Progenitor cell of endocrine pancreas (in vitro differentiated cells): ENCODE results near the gene ICAM1. TPM values are rescaled to one million over a fixed set of nuclear protein-coding genes. Genes with fewer than 3 reads are reported as not detected.

Experiments used
- DNase-seq: peaks from one replicate; pipeline ENCODE4 v3.0.0; 2021; ENCODE audit warnings: low spot score; ENCODE audit not compliant: unreplicated experiment
- H3K27ac Mint-ChIP-seq: 2 replicates; pipeline ENCODE4 v1.8.0; 2021; ENCODE audit warnings: mild to moderate bottlenecking, moderate library complexity, mixed read lengths
- H3K27me3 Mint-ChIP-seq: 2 replicates; pipeline ENCODE4 v1.8.0; 2021; ENCODE audit warnings: mixed read lengths
- H3K36me3 Mint-ChIP-seq: 2 replicates; pipeline ENCODE4 v1.8.0; 2022; ENCODE audit warnings: mixed read lengths; ENCODE audit not compliant: insufficient read depth
- H3K4me1 Mint-ChIP-seq: 2 replicates; pipeline ENCODE4 v1.8.0; 2021; ENCODE audit warnings: low read depth, mixed read lengths
- H3K4me3 Mint-ChIP-seq: 2 replicates; pipeline ENCODE4 v1.8.0; 2021; ENCODE audit warnings: low read depth, mild to moderate bottlenecking, moderate library complexity, mixed read lengths
- H3K9me3 Mint-ChIP-seq: 2 replicates; pipeline ENCODE4 v1.8.0; 2021; ENCODE audit warnings: low read depth, mixed read lengths
- CTCF ChIP-seq: fragments of 200-600 bp; sonication (generic); IDR thresholded peaks from one replicate; pipeline ENCODE4 v1.5.0; 2021; ENCODE audit warnings: antibody characterized with exemption, mild to moderate bottlenecking; ENCODE audit not compliant: unreplicated experiment
- total RNA-seq: library from RNA; stranded (reverse); gene quantifications from 2 replicates; pipeline ENCODE4 v1.2.1, GENCODE V29; 2021

ICAM1 gene
- total RNA-seq, 1 donor from 2014 or later = 0.17 TPM

GRCh38 chr19:10290876-10291553 lies 20.1 kb downstream of the ICAM1 start:
- H3K36me3 Mint-ChIP-seq = no peaks in the 10 kb centered on the region
- H3K4me3 Mint-ChIP-seq = no peak overlapping the region
- no peak for DNase-seq
- peaks cover 12% of the 10 kb centered on the region for H3K4me1 Mint-ChIP-seq
- TF ChIP-seq CTCF = no peak
- no peak overlapping the region for H3K27ac Mint-ChIP-seq
- H3K9me3 Mint-ChIP-seq = no peaks in the 10 kb centered on the region
- peaks cover 96% of the 10 kb centered on the region for H3K27me3 Mint-ChIP-seq

GRCh38 chr19:10291554-10292205 lies 20.8 kb downstream of the ICAM1 start:
- TF ChIP-seq CTCF = no peak
- H3K9me3 Mint-ChIP-seq = no peaks in the 10 kb centered on the region
- DNase-seq = no peak

GRCh38 chr19:10292206-10292788 lies 21.4 kb downstream of the ICAM1 start:
- no peak for TF ChIP-seq CTCF

More at GRCh38 chr19:10291554-10292205, 20.8 kb downstream of the ICAM1 start:
- no peak overlapping the region for H3K27ac Mint-ChIP-seq
- H3K36me3 Mint-ChIP-seq = no peaks in the 10 kb centered on the region
- no peak overlapping the region for H3K4me3 Mint-ChIP-seq
- H3K27me3 Mint-ChIP-seq = peaks cover 92% of the 10 kb centered on the region
- H3K4me1 Mint-ChIP-seq = peaks cover 12% of the 10 kb centered on the region

GRCh38 chr19:10292789-10293636 lies 22.1 kb downstream of the ICAM1 start:
- no peak overlapping the region for H3K27ac Mint-ChIP-seq
- H3K36me3 Mint-ChIP-seq = no peaks in the 10 kb centered on the region
- H3K27me3 Mint-ChIP-seq = peaks cover 85% of the 10 kb centered on the region
- no peaks in the 10 kb centered on the region for H3K9me3 Mint-ChIP-seq
- peaks cover 12% of the 10 kb centered on the region for H3K4me1 Mint-ChIP-seq
- H3K4me3 Mint-ChIP-seq = peak overlapping the region; percentile 21
- no peak for TF ChIP-seq CTCF
- DNase-seq = no peak

More at GRCh38 chr19:10292206-10292788, 21.4 kb downstream of the ICAM1 start:
- DNase-seq = peak; percentile 60
- Mint-ChIP-seq H3K9me3 (no peaks in the 10 kb centered on the region), H3K4me1 (peaks cover 12% of the 10 kb centered on the region), H3K27ac (no peak overlapping the region), H3K27me3 (peaks cover 88% of the 10 kb centered on the region), H3K36me3 (no peaks in the 10 kb centered on the region), H3K4me3 (peak overlapping the region; percentile 21)
